ENCODE data around the gene TJAP1.
"Not testable (repeated sequence)": the region's sequence is repeated elsewhere in the genome, so short reads cannot be mapped to it uniquely, and the experiment has no call there.

Gene TJAP1

DNA sequence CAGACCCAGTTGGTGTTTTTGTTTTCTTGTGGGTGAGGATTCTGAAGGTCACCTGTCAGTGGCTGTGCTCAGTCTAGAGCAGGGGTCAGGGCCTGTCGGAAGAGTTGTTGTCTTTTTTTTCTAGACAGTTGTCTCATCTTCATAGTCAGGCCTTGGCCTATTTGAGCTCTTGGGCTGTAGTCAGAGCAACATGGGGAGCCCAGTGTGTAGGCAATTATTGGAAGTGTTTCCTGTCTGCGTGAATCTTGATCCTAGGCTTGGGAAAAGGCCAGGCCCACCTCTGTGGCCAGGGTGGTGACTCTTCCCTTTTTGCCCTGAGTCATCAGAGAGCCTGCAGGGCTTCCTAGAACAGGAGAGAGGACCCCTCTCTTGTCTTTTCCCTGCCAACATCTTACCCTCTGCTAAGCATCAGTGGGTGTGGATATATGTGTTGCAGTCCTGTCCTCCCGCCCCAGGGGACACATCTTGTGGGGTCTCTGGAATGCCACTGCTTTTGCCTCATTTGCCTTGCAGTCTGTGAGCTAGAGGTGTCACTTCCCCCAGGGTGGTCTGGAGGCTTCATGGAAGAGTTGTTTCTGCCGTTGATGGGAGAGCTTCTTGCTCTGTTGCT lies 11.4 kb downstream of the TJAP1 start:
- DNase-seq: no peak

DNA sequence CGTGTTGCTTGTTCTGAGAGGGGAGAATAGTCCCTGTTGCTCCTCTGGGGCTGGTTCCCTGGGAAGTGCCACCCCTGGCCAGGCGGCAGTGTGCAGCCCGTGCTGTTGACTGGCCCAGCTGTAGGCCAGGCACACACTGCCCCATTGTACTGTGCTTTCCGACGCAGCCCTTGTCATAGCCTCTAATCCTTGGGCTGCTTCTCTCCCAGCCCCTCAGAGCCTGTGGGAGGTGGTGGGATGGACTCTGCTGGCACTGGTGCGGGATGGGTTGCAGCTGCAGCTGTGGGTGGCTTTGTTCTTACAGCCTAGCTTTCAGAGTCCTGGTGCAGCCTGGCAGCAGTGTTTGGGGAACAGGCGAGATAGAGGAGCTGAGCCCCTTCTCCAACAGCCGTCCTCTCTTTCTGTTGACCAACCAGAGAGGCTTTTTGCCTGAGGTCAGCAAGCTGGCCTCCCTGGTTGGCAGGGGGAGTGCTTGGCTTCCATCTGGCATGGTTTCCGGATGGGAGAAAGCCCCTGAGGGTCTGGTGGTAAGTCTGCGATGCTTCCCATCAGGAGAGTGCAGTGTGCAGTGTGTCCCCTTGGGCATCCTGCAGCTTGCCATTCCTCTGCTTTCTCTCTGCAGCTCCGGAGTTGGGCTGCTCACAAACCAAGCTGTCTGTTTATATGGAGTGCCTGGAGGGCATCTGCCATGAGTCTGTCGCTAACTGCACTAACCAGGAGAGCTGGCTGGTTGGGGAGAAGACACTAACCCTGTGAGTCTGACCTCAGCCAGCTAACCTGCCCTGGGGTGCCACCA lies 12.1 kb downstream of the TJAP1 start:
- DNase-seq: no peak

DNA sequence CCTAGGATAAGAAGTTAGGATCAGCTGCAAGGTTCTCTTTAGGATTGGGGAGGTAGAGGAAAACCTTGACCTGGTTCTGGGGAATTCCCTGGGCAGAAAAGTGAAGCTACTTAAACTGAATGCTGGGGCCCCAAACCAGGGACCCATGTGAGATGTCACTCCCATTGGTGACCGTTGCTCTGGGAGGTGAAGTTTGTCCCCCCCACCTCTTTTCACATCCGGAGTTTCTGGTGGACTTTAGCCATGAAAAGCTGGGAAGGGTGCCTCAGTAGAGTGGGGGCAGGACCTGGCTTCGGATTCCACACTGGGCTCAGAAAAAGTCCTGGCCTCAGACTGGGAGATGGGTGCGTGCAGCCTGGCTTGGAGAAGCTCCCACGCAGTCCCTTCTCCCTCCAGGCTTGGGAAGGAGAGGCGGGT lies 13.2 kb downstream of the TJAP1 start:
- no peak for DNase-seq

GRCh38 chr6:43491750-43492661 lies 14.6 kb downstream of the TJAP1 start:
- no peak for DNase-seq

- no peak for DNase-seq
These were observed 15.3 kb downstream of the TJAP1 start for GRCh38 chr6:43492673-43493072.

- no peak for DNase-seq
These were observed 15.9 kb downstream of the TJAP1 start for GRCh38 chr6:43493230-43493629.

DNA sequence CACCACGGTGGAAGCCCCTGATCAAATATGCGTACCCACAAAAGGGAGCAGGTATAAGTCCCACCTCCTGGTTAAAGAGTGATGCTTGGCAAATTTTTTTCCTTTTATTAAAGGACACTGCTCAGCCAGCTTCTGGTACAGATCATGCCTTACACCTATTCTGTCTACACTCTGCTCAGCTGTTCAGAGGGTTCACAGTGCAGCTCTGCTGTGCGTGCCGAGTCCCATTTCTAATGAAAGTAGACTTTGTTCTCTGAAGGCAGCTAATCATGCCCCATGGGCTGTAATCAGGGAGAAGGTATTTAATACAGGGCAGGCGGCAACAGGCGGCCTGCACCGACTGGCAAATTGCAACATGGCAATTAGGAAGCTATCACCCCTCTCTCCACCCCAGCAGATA lies 16.5 kb downstream of the TJAP1 start:
- no peak for DNase-seq

GRCh38 chr6:43494321-43494720 lies 17.0 kb downstream of the TJAP1 start:
- DNase-seq: no peak

DNA sequence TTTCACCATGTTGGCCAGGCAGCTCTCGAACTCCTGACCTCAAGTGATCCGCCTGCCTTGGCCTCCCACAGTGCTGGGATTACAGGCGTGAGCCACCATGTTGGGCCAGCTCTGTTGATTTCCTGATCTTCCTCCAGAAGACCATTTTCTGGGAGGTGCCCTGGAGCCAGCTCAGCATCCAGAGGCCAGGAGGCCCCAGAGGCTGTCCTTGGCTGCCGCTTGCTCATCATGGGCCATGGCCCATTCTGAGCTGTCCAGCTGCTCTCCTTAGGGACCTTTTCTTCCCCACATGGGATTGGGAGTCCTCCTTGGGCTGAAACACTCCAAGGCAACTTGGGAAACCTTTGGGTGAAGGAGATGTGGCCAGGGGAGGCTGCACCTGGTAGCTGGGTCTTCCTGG lies 17.4 kb downstream of the TJAP1 start:
- no peak for DNase-seq

DNA sequence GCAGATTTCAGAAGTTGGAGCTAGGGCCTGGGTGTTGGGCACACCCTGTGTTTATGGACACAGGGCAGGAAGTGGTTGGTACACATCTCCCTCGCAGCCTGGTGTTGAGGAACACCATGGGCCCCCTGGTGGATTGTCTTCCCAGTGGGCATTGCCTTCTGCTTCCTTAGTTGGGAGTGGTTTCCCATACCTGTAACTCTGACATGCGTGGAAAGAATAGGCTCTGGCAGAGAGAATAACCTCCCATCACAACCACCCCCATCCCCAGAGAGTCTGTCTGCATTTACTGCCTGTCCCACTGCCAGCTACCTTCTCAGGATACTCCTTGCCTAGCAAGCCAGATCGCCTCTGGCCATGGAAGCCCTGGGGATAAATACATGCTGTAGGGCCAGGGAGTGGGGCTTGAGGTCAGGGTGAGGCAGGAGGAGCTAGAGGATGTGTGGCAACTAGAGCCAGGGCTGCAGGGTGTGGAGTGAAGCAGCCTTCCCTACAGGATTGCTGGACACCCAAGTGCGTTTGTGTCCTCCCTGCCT lies 18.1 kb downstream of the TJAP1 start:
- no peak for DNase-seq

- DNase-seq: peak; percentile 81
These were observed 19.2 kb downstream of the TJAP1 start for GRCh38 chr6:43496370-43497128.

GRCh38 chr6:43497129-43497396 lies 19.7 kb downstream of the TJAP1 start:
- DNase-seq: no peak

GRCh38 chr6:43497689-43498088 lies 20.3 kb downstream of the TJAP1 start:
- DNase-seq: no peak

DNA sequence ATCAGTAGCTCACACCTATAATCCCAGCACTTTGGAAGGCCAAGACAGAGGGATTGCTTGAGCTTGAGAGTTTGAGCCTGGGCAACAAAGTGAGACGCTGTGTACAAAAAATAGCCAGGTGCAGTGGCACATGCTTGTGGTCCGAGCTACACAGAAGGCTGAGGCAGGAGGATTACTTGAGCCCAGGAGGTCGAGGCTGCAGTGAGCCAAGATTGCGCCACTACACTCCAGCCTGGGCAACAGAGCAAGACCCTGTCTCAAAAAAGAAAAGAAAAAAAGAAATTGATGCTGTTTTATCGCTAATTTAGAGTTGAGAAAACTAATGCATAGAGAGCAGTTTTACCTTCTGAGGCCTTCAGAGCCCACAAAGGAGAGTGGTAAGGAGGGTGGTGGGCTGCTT lies 20.9 kb downstream of the TJAP1 start:
- DNase-seq: not testable (repeated sequence)

DNA sequence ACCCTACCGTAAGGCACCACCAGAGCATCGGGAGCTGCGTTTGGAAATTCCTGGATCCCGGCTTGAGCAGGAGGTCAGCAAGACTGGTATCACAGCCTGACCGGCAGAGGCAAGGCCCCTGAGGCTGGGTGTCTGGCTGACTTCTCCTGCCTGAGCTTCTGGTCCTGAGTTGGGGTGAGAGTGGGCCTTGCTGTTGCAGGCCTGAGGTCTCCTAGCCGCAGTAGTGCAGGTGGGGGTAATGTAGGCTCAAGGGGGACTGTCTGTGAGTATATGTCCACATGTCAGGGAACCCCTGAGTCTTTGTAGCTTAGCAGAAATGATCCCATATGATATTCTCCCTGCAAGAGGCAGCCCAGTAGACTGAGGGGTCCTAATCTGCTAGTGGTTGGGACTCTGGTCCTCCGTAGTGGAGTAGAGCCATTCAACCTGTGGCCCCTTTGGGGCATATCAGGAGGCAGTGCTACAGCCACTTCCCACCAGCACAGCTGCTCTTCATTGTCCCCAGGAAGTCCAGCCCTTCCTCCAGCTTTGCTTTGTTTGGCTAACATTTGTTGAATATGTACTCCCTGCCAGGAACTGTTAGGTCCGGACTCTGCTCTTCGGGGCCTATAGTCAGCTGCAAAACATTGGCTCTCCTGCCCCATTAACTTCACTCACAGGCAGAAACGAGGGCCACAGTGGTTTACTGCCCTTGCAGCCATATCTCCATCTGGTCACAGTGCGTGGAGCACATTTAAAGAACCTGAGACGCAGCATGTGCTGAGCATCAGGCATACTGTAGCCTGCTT lies 21.9 kb downstream of the TJAP1 start:
- no peak for DNase-seq

DNA sequence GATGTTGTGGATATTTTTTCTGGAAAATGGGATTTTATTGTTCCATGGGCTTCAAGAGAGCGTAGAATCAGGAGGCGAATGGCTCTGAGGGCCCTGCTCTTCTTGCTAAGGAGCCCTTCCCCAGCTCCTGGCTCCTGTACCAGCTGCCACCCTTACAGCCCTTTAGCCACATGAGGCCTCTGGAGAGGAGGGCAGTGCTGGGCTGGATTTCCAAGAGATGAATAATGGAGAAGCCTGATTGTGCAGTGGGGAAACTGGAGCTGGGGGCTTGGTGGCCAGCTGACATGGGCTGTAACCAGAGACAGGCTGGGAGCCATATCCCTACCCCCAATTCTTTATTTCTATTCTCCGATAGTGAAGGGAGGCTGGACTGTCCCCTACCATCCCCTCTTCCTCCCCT lies 23.6 kb downstream of the TJAP1 start:
- no peak for DNase-seq

GRCh38 chr6:43502666-43503065 lies 25.3 kb downstream of the TJAP1 start:
- no peak for DNase-seq

DNA sequence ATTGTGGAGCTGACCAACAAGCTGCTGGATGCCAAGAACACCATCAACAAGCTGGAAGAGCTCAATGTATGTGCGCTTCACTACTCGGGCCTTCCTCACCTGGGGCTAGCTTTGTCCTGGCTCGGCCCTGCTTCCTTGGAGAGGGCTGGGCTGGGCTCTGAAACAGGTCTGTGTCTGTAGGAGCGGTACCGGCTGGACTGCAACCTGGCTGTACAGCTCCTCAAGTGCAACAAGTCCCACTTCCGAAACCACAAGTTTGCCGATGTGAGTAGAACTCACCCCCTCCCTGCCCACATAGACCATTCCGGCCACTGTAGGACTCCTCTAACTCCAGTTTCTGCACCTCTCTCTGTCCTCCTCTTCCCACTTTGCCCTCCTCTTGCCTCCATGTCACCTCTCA lies 26.1 kb downstream of the TJAP1 start:
- no peak for DNase-seq

DNA sequence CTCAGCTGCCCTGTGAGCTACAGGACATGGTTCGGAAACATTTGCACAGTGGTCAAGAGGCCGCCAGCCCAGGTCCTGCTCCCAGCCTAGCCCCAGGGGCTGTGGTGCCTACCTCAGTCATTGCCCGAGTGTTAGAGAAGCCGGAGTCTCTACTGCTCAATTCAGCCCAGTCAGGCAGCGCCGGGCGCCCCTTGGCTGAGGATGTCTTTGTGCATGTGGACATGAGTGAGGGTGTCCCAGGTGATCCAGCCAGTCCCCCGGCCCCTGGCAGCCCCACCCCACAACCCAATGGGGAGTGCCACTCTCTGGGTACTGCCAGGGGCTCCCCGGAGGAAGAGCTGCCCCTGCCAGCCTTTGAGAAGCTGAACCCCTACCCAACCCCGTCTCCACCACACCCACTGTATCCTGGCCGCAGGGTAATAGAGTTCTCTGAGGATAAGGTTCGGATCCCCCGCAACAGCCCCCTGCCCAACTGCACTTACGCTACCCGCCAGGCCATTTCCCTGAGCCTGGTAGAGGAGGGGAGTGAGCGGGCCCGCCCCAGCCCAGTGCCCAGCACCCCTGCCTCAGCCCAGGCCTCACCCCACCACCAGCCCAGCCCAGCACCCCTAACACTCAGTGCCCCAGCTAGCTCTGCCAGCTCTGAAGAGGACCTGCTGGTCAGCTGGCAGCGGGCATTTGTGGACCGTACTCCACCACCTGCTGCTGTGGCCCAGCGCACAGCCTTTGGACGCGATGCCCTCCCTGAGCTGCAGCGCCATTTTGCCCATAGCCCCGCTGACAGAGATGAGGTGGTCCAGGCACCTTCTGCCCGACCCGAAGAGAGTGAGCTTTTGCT lies 27.6 kb downstream of the TJAP1 start:
- no peak for DNase-seq

DNA sequence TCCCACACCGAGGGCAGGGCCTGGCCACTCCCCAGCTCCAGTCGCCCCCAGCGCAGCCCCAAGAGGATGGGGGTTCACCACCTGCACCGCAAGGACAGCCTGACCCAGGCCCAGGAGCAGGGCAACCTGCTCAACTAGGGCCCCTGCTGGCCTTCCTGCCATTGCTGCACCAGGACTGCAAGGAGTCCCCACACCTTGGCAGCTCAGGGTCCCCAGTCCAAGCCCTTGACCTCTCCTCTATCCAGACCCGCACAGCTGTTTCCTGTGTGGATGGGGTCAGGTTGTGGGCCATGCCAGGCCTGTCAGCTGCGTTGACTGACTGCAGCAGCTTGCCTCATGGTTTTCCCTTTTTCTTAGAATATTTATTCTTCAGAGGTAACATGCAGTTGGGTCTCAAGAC lies 28.3 kb downstream of the TJAP1 start:
- no peak for DNase-seq

- no peak for DNase-seq
These were observed 28.8 kb downstream of the TJAP1 start for GRCh38 chr6:43506171-43506570.

All from 8988T (cell line).